H1 (cell line): ENCODE results near the gene UQCR10. TPM values are rescaled to one million over a fixed set of nuclear protein-coding genes. Genes with fewer than 3 reads are reported as not detected.

Experiments used
- CTCF ChIA-PET: fragments of 300-600 bp; sonication (Branson Sonifier 250); formaldehyde crosslinking; loops from one replicate; lab custom pipeline; 2021; ENCODE audit not compliant: partially characterized antibody; lab: Charles Lee
- POLR2A ChIA-PET: fragments of 300-600 bp; sonication (Branson Sonifier 250); formaldehyde crosslinking; loops from one replicate; lab custom pipeline; 2021; ENCODE audit warnings: inconsistent platforms; ENCODE audit not compliant: partially characterized antibody; lab: Charles Lee
- DNase-seq, 2 experiments: peaks; one replicate each; pipeline versions ENCODE4 v3.0.0 to v3.0.0-alpha.2; 2010 to 2022; ENCODE audit warnings: low spot score in 2 of 2, low read depth in 1 of 2, mixed read lengths in 1 of 2
- FAIRE-seq: peaks from 2 replicates; lab custom pipeline; 2011; peaks lifted over from hg19 to GRCh38; lab: Jason Lieb, UNC
- H2AFZ ChIP-seq: 2 replicates; pipeline ENCODE4 v1.8.1; 2012; ENCODE audit warnings: low read length, inconsistent platforms
- H2AK5ac ChIP-seq: 2 replicates; pipeline ENCODE4 v1.6.1; 2013; ENCODE audit warnings: low read depth, low read length
- H2BK120ac ChIP-seq: replicated peaks from 2 replicates; pipeline ENCODE3; 2013; ENCODE audit warnings: low read depth, low read length, inconsistent platforms
- H2BK12ac ChIP-seq: 2 replicates; pipeline ENCODE4 v1.6.1; 2013; ENCODE audit warnings: low read depth, low read length
- H2BK15ac ChIP-seq: 2 replicates; pipeline ENCODE4 v1.6.1; 2013; ENCODE audit warnings: low read length
- H2BK20ac ChIP-seq: 2 replicates; pipeline ENCODE4 v1.6.1; 2013; ENCODE audit warnings: low read length
- H2BK5ac ChIP-seq: 2 replicates; pipeline ENCODE4 v1.6.1; 2013; ENCODE audit warnings: low read depth, low read length
- H3K14ac ChIP-seq: 2 replicates; pipeline ENCODE4 v1.6.1; 2013; ENCODE audit warnings: inconsistent platforms; ENCODE audit not compliant: insufficient read length
- H3K18ac ChIP-seq: 2 replicates; pipeline ENCODE4 v1.6.1; 2013; ENCODE audit warnings: low read length; ENCODE audit errors: extremely low read depth
- H3K23ac ChIP-seq: 2 replicates; pipeline ENCODE4 v1.6.1; 2013; ENCODE audit warnings: inconsistent platforms; ENCODE audit not compliant: insufficient read length
- H3K23me2 ChIP-seq: 2 replicates; pipeline ENCODE4 v1.6.1; 2013; ENCODE audit warnings: low read depth, low read length
- H3K27ac ChIP-seq: 2 replicates; pipeline ENCODE4 v1.6.1; 2011; ENCODE audit warnings: low read depth, low read length, inconsistent platforms
- H3K27me3 ChIP-seq, 4 experiments: replicated peaks in 1 of 4; 1 replicate in 1 of 4; 2 replicates in 3 of 4; pipeline versions ENCODE4 v1.6.1 to v1.8.1; 2011 to 2013; ENCODE audit warnings: low read length in 3 of 4, mild to moderate bottlenecking in 3 of 4, inconsistent platforms in 2 of 4, mixed read lengths in 2 of 4, moderate library complexity in 1 of 4; ENCODE audit not compliant: control insufficient read depth in 3 of 4, insufficient read depth in 3 of 4; ENCODE audit errors: extremely low read depth in 1 of 4
- H3K36me3 ChIP-seq, 4 experiments: 2 replicates each; pipeline versions ENCODE4 v1.6.1 to v1.8.1; 2011 to 2013; ENCODE audit warnings: mild to moderate bottlenecking in 4 of 4, low read length in 3 of 4, moderate library complexity in 2 of 4, control low read depth in 1 of 4, inconsistent platforms in 1 of 4; ENCODE audit not compliant: insufficient read depth in 4 of 4, control insufficient read depth in 2 of 4
- H3K4ac ChIP-seq: replicated peaks from 2 replicates; pipeline ENCODE3; 2013; ENCODE audit warnings: low read length, low read depth, mixed read lengths, inconsistent platforms; ENCODE audit not compliant: insufficient read length
- H3K4me1 ChIP-seq, 4 experiments: replicated peaks in 1 of 4; 1 replicate in 1 of 4; 2 replicates in 3 of 4; pipeline versions ENCODE4 v1.6.1 to v1.8.1; 2011 to 2013; ENCODE audit warnings: low read length in 3 of 4, inconsistent platforms in 2 of 4, mixed read lengths in 1 of 4; ENCODE audit not compliant: insufficient read depth in 4 of 4, control insufficient read depth in 3 of 4
- H3K4me2 ChIP-seq, 2 experiments: 2 replicates each; pipeline versions ENCODE4 v1.6.1 to v1.8.1; 2011 to 2013; ENCODE audit warnings: low read depth in 2 of 2, low read length in 2 of 2, control low read depth in 1 of 2, inconsistent platforms in 1 of 2, mild to moderate bottlenecking in 1 of 2; ENCODE audit not compliant: insufficient read depth in 1 of 2
- H3K4me3 ChIP-seq, 4 experiments: fragments of 200-600, 300-600 bp in 1 of 4; sonication (generic), shearing (Covaris generic), sonication (Bioruptor Twin) in 1 of 4; 2 replicates each; pipeline versions ENCODE4 v1.5.1 to v1.8.1; 2011 to 2016; ENCODE audit warnings: low read length in 4 of 4, low read depth in 3 of 4, control low read depth in 2 of 4, inconsistent platforms in 2 of 4, mild to moderate bottlenecking in 2 of 4, mixed read lengths in 1 of 4, moderate library complexity in 1 of 4; ENCODE audit not compliant: insufficient read depth in 2 of 4; ENCODE audit errors: extremely low read depth in 1 of 4
- H3K56ac ChIP-seq: replicated peaks from 2 replicates; pipeline ENCODE3; 2013; ENCODE audit warnings: low read depth, mild to moderate bottlenecking, mixed read lengths, low read length, inconsistent platforms; ENCODE audit not compliant: insufficient read length
- H3K79me1 ChIP-seq: 2 replicates; pipeline ENCODE4 v1.6.1; 2013; ENCODE audit warnings: low read depth, low read length, control low read depth
- H3K79me2 ChIP-seq, 2 experiments: 2 replicates each; pipeline versions ENCODE4 v1.6.1 to v1.8.1; 2012 to 2013; ENCODE audit warnings: low read length in 2 of 2, mild to moderate bottlenecking in 2 of 2, inconsistent platforms in 1 of 2; ENCODE audit not compliant: insufficient read depth in 2 of 2, control insufficient read depth in 1 of 2
- H3K9ac ChIP-seq, 4 experiments: replicated peaks in 1 of 4; 1 replicate in 1 of 4; 2 replicates in 3 of 4; pipeline versions ENCODE4 v1.6.1 to v1.8.1; 2011 to 2013; ENCODE audit warnings: low read depth in 3 of 4, low read length in 3 of 4, control low read depth in 2 of 4, mild to moderate bottlenecking in 2 of 4, moderate library complexity in 2 of 4, inconsistent platforms in 1 of 4; ENCODE audit errors: extremely low read depth in 1 of 4
- H3K9me3 ChIP-seq, 2 experiments: 2 replicates each; pipeline versions ENCODE4 v1.6.1 to v1.8.1; 2012 to 2013; ENCODE audit warnings: mild to moderate bottlenecking in 2 of 2, moderate library complexity in 2 of 2, control low read depth in 1 of 2, inconsistent platforms in 1 of 2, low read depth in 1 of 2, low read length in 1 of 2, mixed read lengths in 1 of 2; ENCODE audit not compliant: insufficient read depth in 2 of 2
- H4K20me1 ChIP-seq, 2 experiments: replicated peaks in 1 of 2; 2 replicates each; pipeline versions ENCODE3 to v1.8.1; 2011 to 2013; ENCODE audit warnings: inconsistent platforms in 2 of 2, low read length in 2 of 2, mild to moderate bottlenecking in 1 of 2; ENCODE audit not compliant: insufficient read depth in 2 of 2, control insufficient read depth in 1 of 2
- H4K5ac ChIP-seq: 2 replicates; pipeline ENCODE4 v1.6.1; 2013; ENCODE audit warnings: low read length, low read depth, mixed read lengths, inconsistent platforms; ENCODE audit not compliant: insufficient read length
- H4K8ac ChIP-seq: 2 replicates; pipeline ENCODE4 v1.8.0; 2013; ENCODE audit warnings: mild to moderate bottlenecking, moderate library complexity, low read length, inconsistent platforms; ENCODE audit not compliant: insufficient read depth; ENCODE audit errors: extremely low read depth
- H4K91ac ChIP-seq: replicated peaks from 2 replicates; pipeline ENCODE3; 2013; ENCODE audit warnings: low read length, mixed read lengths, inconsistent platforms; ENCODE audit not compliant: insufficient read length
- CREB1 ChIP-seq: IDR thresholded peaks from 2 replicates; pipeline ENCODE4 v1.6.1; 2012; ENCODE audit warnings: inconsistent platforms
- EGR1 ChIP-seq: IDR thresholded peaks from 2 replicates; pipeline ENCODE4 v1.6.1; 2011; ENCODE audit warnings: low read depth, low read length, borderline replicate concordance
- MAFK ChIP-seq: IDR thresholded peaks from 2 replicates; pipeline ENCODE4 v1.6.1; 2012; ENCODE audit warnings: low read depth, mild to moderate bottlenecking, improper control_type of control experiment, low read length
- PHF8 ChIP-seq: fragments of 200-600 bp; sonication (generic); conservative IDR thresholded peaks from 2 replicates; pipeline ENCODE4 v1.7.1; 2012; ENCODE audit warnings: low read depth, mild to moderate bottlenecking, inconsistent platforms, low read length, moderate library complexity
- SIX5 ChIP-seq: IDR thresholded peaks from 2 replicates; pipeline ENCODE4 v1.6.1; 2011; ENCODE audit warnings: mild to moderate bottlenecking, low read depth, low read length
- WGBS, 2 experiments: shearing (Covaris generic) in 1 of 2; methylation state at CpG; one replicate each; pipeline versions ENCODE4 v1.1.6 to v1.1.7; 2013 to 2015; ENCODE audit warnings: low lambda C conversion rate in 2 of 2, mixed read lengths in 2 of 2, inconsistent platforms in 1 of 2, low coverage in 1 of 2, missing lambda C conversion rate in 1 of 2; ENCODE audit not compliant: insufficient replicate concordance in 2 of 2, insufficient coverage in 1 of 2, insufficient read length in 1 of 2; ENCODE audit errors: extremely low coverage in 1 of 2, missing lambda C conversion rate in 1 of 2; 5-methylcytosine and 5-hydroxymethylcytosine counted together
- polyA plus RNA-seq, 7 experiments: library from polyadenylated mRNA; depleted of rRNA in 3 of 7; stranded (reverse) in 5 of 7; unstranded in 2 of 7; fragments of >200 nt in 5 of 7; fragments of 200-250 nt in 2 of 7; gene quantifications; 1 replicate in 5 of 7; 2 replicates in 1 of 7; 4 replicates in 1 of 7; pipeline versions ENCODE4 v1.2.1 to v1.2.3, GENCODE V29; 2011 to 2013; ENCODE audit warnings: missing spikeins in 2 of 7, mixed read lengths in 2 of 7
- total RNA-seq: library from RNA; stranded (reverse); fragmentation: NEBNext Ultra II Directional; extraction: Animal tissue kit (Norgen Biotek cat#: 25700); gene quantifications from 2 replicates; pipeline ENCODE4 v1.2.1, GENCODE V29; 2021
- TF ChIP-seq, protein P1 (sequence below), 3 experiments: IDR thresholded peaks; 1 replicate in 2 of 3; 2 replicates in 1 of 3; pipeline versions ENCODE4 v1.5.1 to v1.6.1; 2011; ENCODE audit warnings: low read length in 3 of 3, mild to moderate bottlenecking in 3 of 3, inconsistent platforms in 2 of 3, low read depth in 1 of 3, moderate library complexity in 1 of 3; ENCODE audit not compliant: insufficient read depth in 1 of 3; ENCODE audit errors: control extremely low read depth in 1 of 3

UQCR10 gene
- total and polyA plus RNA-seq, 2 of the 8 experiments (the other 6 are each of a cell fraction or from before 2014, with no cell fraction given), result 102 to 260 TPM

DNA sequence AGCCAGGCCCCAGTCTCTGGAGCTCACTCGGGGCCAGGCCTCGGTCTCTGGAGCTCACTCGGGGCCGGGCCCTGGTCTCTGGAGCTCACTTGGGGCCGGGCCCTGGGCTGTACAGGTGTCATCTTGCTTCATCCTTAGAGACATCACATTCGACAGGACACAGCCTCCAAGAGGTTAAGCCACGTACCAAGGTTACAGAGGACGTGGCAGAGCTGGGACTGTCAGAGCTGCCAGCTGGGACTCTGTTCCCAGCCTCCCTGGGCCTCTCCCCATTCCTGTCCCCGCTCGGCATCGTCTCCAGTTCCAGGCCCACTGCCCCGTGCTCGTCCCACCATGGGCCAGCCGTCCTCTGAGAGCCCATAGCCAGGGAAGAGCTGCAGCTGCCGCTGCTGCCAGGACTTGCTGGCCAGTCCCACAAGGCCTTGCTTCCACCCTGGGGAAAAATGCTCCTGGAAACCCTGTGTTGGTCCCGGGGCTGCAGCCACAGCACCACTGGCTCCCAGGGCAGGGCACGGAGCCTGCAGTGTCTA lies 27.8 kb upstream of the UQCR10 start:
- Histone ChIP-seq H3K4ac (no peak overlapping the region), H4K5ac (no peak overlapping the region), H3K79me2 (no peaks in the 10 kb centered on the region), H3K79me1 (no peaks in the 10 kb centered on the region; the same call in 1 of the 2 replicates), H3K56ac (no peak overlapping the region), H2AFZ (no peak overlapping the region), H2BK20ac (no peak overlapping the region), H2BK12ac (no peak overlapping the region), H3K27me3 (no peaks in the 10 kb centered on the region), H3K36me3 (no peaks in the 10 kb centered on the region), H3K23me2 (no peaks in the 10 kb centered on the region), H3K23ac (no peak overlapping the region), H3K4me3 (no peak overlapping the region), H4K91ac (no peak overlapping the region), H3K14ac (no peak overlapping the region), H3K18ac (no peak overlapping the region), H2AK5ac (no peak overlapping the region), H3K9me3 (no peaks in the 10 kb centered on the region), H3K27ac (no peak overlapping the region), H4K20me1 (no peaks in the 10 kb centered on the region), H2BK15ac (no peak overlapping the region), H3K4me1 (peaks cover 0 to 11% (median 7%) of the 10 kb centered on the region in 4 experiments; a peak in 6 of 7 replicates), H3K4me2 (no peak overlapping the region), H2BK120ac (no peak overlapping the region), H2BK5ac (no peak overlapping the region), H3K9ac (no peak overlapping the region), H4K8ac (no peak overlapping the region)
- ChIA-PET CTCF (interaction anchor here (0.8 to 2.0 kb wide), 6 partner anchors 14 to 104 kb away, joined by 3 to 4 read pairs (median 4); no protein-coding TSS in a partner anchor), POLR2A (interaction anchor here (0.9 to 1.8 kb wide), 4 partner anchors 8 to 24 kb away, joined by 3 to 6 read pairs (median 4); no protein-coding TSS in a partner anchor)
- WGBS, 2 experiments, result 88% methylated on average over 14 of the region's 17 CpGs; no CpG with 5 or more reads in 1 of the 2 experiments
- DNase-seq (no peak), FAIRE-seq (no peak)
- TF ChIP-seq CREB1 (no peak), SIX5 (no peak), PHF8 (no peak), EGR1 (no peak), MAFK (no peak)
- TF ChIP-seq, protein P1, sequence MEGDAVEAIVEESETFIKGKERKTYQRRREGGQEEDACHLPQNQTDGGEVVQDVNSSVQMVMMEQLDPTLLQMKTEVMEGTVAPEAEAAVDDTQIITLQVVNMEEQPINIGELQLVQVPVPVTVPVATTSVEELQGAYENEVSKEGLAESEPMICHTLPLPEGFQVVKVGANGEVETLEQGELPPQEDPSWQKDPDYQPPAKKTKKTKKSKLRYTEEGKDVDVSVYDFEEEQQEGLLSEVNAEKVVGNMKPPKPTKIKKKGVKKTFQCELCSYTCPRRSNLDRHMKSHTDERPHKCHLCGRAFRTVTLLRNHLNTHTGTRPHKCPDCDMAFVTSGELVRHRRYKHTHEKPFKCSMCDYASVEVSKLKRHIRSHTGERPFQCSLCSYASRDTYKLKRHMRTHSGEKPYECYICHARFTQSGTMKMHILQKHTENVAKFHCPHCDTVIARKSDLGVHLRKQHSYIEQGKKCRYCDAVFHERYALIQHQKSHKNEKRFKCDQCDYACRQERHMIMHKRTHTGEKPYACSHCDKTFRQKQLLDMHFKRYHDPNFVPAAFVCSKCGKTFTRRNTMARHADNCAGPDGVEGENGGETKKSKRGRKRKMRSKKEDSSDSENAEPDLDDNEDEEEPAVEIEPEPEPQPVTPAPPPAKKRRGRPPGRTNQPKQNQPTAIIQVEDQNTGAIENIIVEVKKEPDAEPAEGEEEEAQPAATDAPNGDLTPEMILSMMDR (IDR thresholded peaks at IDR 0.05; ENCODE audit: control extremely low read depth in 1 of 3, insufficient read depth in 1 of 3, low read depth in 1 of 3, low read length in 3 of 3), result no peak
